ENCODE data around the gene CLIP1.
"Not testable (repeated sequence)": the region's sequence is repeated elsewhere in the genome, so short reads cannot be mapped to it uniquely, and the experiment has no call there.

Gene CLIP1

DNA sequence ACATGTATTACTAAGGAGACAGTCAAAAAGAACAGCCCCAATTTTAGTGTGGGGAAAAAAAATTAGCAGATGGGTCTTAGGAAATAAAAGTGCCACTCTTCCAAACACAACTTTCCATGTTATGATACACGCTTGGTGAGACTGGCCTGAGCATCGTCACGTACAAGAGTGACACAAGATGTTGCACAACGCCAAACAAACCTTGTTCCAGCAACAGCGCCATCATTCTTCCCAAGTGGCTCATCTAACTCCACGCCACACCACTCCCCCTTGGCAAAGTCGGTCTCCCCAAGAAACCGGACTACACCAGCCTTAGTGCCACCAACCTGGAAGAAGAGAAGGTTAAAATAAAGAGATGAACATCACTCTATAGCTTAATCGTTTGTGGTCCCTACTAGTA, 58.7 kb downstream of the CLIP1 start:
- TF ChIP-seq, protein P1, sequence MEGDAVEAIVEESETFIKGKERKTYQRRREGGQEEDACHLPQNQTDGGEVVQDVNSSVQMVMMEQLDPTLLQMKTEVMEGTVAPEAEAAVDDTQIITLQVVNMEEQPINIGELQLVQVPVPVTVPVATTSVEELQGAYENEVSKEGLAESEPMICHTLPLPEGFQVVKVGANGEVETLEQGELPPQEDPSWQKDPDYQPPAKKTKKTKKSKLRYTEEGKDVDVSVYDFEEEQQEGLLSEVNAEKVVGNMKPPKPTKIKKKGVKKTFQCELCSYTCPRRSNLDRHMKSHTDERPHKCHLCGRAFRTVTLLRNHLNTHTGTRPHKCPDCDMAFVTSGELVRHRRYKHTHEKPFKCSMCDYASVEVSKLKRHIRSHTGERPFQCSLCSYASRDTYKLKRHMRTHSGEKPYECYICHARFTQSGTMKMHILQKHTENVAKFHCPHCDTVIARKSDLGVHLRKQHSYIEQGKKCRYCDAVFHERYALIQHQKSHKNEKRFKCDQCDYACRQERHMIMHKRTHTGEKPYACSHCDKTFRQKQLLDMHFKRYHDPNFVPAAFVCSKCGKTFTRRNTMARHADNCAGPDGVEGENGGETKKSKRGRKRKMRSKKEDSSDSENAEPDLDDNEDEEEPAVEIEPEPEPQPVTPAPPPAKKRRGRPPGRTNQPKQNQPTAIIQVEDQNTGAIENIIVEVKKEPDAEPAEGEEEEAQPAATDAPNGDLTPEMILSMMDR (IDR thresholded peaks at IDR 0.05; ENCODE audit: low read depth, low read length) = no peak
- DNase-seq (ENCODE audit: extremely low read depth, low read depth) = no peak

DNA sequence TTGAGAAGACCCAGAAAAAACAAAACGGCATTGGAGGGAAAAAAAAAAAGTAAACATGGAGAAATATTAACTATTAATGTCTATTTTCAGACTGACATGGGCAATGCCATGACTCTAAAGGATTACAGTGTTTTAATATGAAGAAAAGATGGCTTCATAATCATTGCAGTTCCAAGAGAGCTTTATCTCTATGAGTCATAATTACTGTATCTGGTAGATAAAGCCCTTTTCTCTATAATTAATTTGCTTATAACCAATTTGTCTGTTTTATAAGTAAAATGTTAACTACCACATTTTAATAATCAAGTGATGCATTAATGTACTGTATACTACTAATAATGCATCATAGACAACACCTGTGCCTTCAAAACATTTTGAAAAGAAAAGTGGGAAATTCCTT, 59.7 kb downstream of the CLIP1 start:
- no peak for DNase-seq (ENCODE audit: extremely low read depth, low read depth)
- TF ChIP-seq, protein P1 (IDR thresholded peaks at IDR 0.05; ENCODE audit: low read depth, low read length) = no peak

DNA sequence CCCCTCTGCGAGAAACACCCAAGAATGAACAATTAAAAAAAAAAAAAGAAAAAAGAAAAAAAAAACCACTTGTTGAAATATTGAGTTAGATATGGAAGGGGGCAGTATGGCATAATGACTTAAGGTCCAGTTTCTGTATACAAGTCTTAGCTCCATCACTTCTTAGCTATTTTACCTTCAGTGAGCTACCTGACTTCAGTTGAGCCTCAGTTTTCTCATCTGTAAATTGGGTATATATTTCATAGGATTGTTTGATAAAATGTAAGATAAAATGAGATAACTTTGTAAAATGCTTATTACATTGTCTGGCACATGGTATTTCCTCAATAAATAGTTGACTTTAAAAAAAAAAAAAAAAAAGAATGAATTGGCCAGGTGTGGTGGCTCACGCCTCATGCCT, 64.1 kb downstream of the CLIP1 start:
- not testable (repeated sequence) for DNase-seq (ENCODE audit: extremely low read depth, low read depth)

DNA sequence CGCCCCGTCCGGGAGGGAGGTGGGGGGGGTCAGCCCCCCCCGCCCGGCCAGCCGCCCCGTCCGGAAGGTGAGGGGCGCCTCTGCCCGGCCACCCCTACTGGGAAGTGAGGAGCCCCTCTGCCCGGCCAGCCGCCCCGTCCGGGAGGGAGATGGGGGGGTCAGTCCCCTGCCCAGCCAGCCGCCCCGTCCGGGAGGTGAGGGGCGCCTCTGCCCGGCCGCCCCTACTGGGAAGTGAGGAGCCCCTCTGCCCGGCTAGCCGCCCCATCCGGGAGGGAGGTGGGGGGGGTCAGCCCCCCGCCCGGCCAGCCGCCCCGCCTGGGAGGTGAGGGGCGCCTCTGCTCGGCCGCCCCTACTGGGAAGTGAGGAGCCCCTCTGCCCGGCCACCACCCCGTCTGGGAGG, 64.9 kb downstream of the CLIP1 start:
- not testable (repeated sequence) for DNase-seq (ENCODE audit: extremely low read depth, low read depth)

DNA sequence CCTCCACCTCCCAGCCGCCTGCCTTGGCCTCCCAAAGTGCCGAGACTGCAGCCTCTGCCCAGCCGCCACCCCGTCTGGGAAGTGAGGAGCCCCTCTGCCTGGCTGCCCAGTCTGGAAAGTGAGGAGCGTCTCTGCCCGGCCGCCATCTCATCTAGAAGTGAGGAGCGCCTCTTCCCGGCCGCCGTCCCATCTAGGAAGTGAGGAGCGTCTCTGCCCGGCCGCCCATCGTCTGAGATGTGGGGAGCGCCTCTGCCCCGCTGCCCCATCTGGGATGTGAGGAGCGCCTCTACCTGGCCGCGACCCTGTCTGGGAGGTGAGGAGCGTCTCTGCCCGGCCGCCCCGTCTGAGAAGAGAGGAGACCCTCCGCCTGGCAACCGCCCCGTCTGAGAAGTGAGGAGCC, 65.5 kb downstream of the CLIP1 start:
- not testable (repeated sequence) for DNase-seq (ENCODE audit: extremely low read depth, low read depth)

DNA sequence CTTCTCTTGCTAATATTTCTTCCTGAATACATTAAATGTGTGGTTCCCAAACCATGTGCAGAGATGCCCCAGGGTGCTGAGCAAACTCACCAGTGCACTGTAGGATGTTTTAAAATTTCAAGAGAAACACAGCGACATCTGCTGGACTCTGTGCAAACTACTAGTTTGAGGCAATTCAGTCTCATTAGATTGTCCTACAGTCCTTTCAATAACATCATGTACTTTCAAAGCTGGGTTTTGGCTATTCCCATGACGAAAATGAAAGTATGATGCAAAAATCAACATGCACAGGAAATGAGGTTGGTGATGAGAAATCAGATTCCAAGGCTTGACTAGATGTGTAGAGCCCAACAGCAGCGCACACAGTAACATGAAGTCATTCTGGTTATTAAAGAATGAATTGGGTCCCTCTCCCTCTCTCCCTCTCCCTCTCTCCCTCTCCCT, 66.3 kb downstream of the CLIP1 start:
- peak; percentile 42 for DNase-seq (ENCODE audit: extremely low read depth, low read depth)
- TF ChIP-seq, protein P1 (IDR thresholded peaks at IDR 0.05; ENCODE audit: low read depth, low read length) = peak; percentile 78

DNA sequence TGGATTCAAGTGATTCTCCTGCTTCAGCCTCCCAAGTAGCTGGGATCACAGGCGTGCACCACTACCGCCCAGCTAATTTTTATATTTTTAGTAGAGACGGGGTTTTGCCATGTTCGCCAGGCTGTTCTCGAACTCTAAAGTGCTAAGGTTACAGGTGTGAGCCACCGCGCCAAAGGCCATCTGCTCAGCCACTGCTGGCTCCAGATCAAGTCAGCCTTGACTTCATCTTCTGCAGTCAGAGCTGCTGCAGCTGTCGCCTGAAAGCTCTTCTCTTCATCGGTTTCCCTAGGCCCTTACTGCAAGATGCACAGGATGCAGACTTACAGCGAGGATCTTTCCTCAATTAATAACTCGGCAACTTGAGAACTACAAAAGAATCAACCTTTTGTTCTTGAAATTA, 66.8 kb downstream of the CLIP1 start:
- DNase-seq (ENCODE audit: extremely low read depth, low read depth) = no peak

DNA sequence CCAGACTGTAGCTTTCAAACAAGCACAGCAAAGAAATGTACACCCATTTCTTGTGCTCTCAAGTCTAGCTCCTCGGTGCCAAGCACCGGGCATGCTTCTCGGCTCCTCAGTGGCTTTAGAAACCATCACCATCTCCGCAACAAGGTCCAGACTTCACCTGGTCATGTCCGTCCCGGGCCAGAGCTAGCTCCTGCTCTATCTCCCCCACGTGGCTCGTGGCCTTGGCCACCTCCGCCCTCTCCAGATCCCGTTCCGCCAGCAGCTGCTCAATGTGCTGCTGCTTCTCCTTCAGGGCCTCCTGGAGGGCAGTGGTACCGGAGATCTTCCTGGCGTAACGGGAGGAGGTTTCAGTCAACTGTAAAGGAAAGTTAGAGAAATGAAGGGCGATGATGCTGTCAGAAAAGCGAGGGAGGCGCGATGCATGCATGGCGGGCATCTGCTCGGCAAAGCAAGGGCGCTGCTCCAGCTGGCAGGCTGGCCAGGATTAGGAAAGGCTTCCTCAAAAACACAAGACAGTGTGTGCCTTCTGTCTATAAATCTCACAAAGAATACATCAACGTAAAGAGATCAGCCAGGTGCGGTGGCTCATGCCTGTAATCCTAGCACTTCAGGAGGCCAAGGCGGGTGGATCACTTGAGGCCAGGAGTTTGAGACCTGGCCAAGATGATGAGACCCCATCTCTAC, 67.4 kb downstream of the CLIP1 start:
- no peak for DNase-seq (ENCODE audit: extremely low read depth, low read depth)
- TF ChIP-seq, protein P1 (IDR thresholded peaks at IDR 0.05; ENCODE audit: low read depth, low read length) = no peak

More for the DNA sequence above, 66.8 kb downstream of the CLIP1 start:
- TF ChIP-seq, protein P1 (IDR thresholded peaks at IDR 0.05; ENCODE audit: low read depth, low read length) = no peak

DNA sequence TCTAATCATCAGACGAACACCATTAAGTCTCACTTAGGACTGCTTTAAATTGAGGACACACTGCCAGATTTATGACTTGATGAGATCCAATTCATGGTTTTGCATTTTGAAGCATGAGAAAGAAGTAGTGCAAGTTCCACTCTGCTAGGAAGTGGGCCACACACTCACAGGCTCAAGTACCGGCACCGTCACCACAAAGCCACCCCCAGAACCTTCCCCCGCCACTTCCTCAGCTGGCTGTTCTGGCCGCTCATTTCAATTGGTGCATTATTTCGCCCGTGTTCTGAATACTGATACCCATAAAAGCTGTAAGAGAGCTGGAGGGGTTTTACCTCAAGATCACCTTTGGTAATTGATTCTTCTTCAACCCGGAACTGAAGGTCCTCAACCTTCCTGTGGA, 70.1 kb downstream of the CLIP1 start:
- TF ChIP-seq, protein P1 (IDR thresholded peaks at IDR 0.05; ENCODE audit: low read depth, low read length) = no peak
- no peak for DNase-seq (ENCODE audit: extremely low read depth, low read depth)
